Measurements from ENCODE around the gene MVB12A. TPM values are rescaled to one million over a fixed set of nuclear protein-coding genes. Genes with fewer than 3 reads are reported as not detected.
A peak's percentile ranks its signal among the peaks of the same experiment; 100 is the strongest.

The MVB12A gene
- total RNA-seq, 1 donor from 2014 or later, result 47.0 TPM

DNA sequence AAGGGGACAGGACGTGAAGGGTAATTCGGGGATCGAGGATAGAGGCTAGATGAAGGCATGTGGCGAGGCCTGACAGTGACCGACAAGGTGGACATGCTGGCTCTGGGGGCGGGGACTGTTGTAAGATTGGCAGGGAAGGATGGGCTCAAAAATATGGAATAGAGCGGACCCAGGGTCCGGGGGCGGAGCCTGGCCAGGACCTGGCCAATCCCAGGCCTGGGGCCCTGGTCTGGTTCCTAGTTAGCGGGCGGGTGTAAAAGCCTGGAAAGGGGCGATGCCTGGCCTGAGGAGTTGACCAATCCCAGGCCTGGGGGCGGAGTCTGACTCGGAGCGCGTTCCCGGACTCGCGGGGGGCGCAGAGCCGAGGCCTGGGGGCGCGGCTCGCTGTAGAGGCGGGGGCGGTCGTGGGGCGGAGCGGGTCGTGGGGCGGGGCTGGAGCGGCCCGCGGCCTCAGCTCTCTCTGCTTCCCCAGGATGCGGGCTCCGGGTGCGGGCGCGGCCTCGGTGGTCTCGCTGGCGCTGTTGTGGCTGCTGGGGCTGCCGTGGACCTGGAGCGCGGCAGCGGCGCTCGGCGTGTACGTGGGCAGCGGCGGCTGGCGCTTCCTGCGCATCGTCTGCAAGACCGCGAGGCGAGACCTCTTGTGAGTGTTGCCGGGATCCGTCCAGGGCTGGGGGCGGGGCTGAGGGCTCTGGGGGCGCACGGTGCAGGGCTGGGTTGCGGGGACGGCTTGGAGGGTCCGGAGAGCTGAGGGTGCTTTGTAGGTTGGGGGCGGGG lies 50.4 kb downstream of the MVB12A start, which contains the start of gene SLC27A1:
Gene SLC27A1, plus strand, starts transcription at position 457 of the 774 bp plus-strand sequence. Its CDS starts 17 bp downstream, at position 474.
- DNase-seq (ENCODE audit: low read depth), result peak; percentile 95

DNA sequence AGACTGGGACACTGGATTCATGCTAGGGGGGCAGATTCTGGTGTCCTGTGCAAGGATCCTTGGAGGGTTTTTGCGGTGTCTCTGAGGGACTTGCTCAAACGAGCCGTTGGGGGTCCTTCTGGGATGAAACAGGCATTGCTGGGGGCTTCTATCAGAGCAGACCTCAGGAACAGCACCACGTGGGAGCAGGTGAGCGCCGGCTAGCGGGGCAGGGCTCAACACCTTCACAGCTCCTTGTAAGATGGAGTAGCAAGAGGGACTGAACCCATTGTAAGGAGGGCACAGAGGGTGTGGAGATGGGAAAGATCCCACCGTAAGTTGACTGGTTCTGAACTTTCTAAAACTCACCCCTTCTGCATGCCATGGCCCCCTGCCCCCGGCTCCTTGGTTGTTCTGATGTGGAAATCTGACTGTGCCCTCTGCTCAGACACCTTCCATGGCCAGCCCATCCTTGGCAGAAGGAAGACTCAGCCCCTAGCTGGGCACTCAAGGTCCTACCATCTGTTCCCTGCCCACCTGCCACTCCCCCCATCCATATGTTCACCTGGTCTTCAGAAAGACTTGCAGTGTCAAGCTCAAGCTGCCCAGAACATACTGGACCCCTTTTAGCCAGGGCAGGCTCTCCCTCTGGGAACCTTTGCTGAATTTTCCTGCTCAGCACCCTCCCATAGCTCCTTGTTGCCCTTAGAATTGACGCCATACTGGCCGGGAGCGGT lies 51.7 kb downstream of the MVB12A start:
- DNase-seq (ENCODE audit: low read depth), result no peak

DNA sequence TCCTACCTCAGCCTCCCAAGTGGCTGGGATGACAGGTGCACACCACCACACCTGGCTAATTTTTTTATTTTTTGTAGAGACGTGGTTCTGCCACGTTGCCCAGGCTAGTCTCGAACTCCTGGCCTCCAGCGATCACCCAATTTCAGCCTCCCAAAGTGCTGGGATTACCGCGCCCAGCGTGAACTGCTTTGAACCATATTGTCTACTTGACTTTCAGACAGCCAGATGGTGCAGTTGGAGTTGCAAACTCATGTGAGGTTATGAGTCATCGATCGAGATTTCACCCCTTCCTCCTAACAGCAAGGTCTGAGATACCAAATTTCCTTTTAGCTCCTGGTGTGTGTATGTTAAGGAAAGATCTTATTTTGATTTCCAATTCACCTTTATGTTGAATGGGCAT lies 53.2 kb downstream of the MVB12A start:
- peak; percentile 57 for DNase-seq (ENCODE audit: low read depth)

Other genes starting within 250 kb of the MVB12A start
- gene USE1, start 204.7 kb upstream of the MVB12A start, total RNA-seq, result 19.6 and 22.3 TPM in 2 replicates
- gene OCEL1, start 193.8 kb upstream of the MVB12A start, total RNA-seq, result 4.5 TPM in 1 of 2 replicates, not detected in the other
- 75.7 and 118 TPM in 2 replicates for gene NR2F6, start 174.1 kb upstream of the MVB12A start, total RNA-seq
- 0.20 TPM in 1 of 2 replicates, not detected in the other for gene USHBP1, start 155.3 kb upstream of the MVB12A start, total RNA-seq
- gene BABAM1, start 152.6 kb upstream of the MVB12A start, total RNA-seq, result 75.3 and 119 TPM in 2 replicates
- gene ANKLE1, start 138.1 kb upstream of the MVB12A start, total RNA-seq, result 0.52 and 1.1 TPM in 2 replicates
- gene ABHD8, start 116.6 kb upstream of the MVB12A start, total RNA-seq, result 11.8 and 19.4 TPM in 2 replicates
- 54.2 and 57.8 TPM in 2 replicates for gene MRPL34, start 114.2 kb upstream of the MVB12A start, total RNA-seq
- gene DDA1, start 110.5 kb upstream of the MVB12A start, total RNA-seq, result 30.3 and 36.3 TPM in 2 replicates
- gene ANO8, start 85.2 kb upstream of the MVB12A start, total RNA-seq, result 5.9 and 10.3 TPM in 2 replicates
- gene GTPBP3, start 82.5 kb upstream of the MVB12A start, total RNA-seq, result 19.6 and 22.4 TPM in 2 replicates
- 0.10 and 0.52 TPM in 2 replicates for gene PLVAP, start 42.7 kb upstream of the MVB12A start, total RNA-seq
- gene CCDC194, start 25.9 kb upstream of the MVB12A start, total RNA-seq, result 0.20 TPM in 1 of 2 replicates, not detected in the other
- 101 and 183 TPM in 2 replicates for gene BST2, start 14.4 kb upstream of the MVB12A start, total RNA-seq
- 0.30 TPM in 1 of 2 replicates, not detected in the other for gene TMEM221, start 28.6 kb downstream of the MVB12A start, total RNA-seq
- gene NXNL1, start 40.9 kb downstream of the MVB12A start, total RNA-seq, result not detected in 2 replicates
- gene SLC27A1, start 50.5 kb downstream of the MVB12A start, total RNA-seq, result 10.1 and 19.4 TPM in 2 replicates
- gene PGLS, start 91.6 kb downstream of the MVB12A start, total RNA-seq, result 53.2 and 63.9 TPM in 2 replicates
- gene COLGALT1, start 135.6 kb downstream of the MVB12A start, total RNA-seq, result 53.9 and 75.0 TPM in 2 replicates